ENCODE measurements around the gene TP53BP2. TPM values are rescaled to one million over a fixed set of nuclear protein-coding genes. Genes with fewer than 3 reads are reported as not detected.
"Not testable (repeated sequence)": the region's sequence is repeated elsewhere in the genome, so short reads cannot be mapped to it uniquely, and the experiment has no call there.

TP53BP2 gene
- total RNA-seq, 1 donor from 2014 or later, result 35.1 TPM

- no peak for DNase-seq
Observed at GRCh38 chr1:223853748-223854147, 8.0 kb upstream of the TP53BP2 start.

DNA sequence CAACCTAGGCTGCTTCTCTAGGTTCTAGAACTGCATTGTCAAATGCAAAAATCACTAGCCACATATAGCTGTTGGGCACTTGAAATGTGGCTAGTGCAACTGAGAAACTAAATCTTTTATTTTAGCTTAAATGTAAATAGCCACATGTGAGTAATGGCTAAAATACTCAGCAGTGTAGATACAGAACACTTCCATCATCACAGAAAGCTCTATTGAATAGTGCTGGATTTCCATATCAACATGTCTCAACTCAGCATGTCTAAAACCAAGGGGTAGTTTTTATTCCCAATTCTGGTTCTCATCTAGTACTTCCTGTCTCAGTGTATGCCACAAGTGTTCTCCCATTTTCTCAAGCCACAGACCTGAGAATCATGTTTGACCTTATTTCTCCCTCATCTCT, 7.5 kb upstream of the TP53BP2 start:
- DNase-seq, result no peak

- no peak for DNase-seq
Observed at GRCh38 chr1:223852337-223852736, 6.6 kb upstream of the TP53BP2 start.

DNA sequence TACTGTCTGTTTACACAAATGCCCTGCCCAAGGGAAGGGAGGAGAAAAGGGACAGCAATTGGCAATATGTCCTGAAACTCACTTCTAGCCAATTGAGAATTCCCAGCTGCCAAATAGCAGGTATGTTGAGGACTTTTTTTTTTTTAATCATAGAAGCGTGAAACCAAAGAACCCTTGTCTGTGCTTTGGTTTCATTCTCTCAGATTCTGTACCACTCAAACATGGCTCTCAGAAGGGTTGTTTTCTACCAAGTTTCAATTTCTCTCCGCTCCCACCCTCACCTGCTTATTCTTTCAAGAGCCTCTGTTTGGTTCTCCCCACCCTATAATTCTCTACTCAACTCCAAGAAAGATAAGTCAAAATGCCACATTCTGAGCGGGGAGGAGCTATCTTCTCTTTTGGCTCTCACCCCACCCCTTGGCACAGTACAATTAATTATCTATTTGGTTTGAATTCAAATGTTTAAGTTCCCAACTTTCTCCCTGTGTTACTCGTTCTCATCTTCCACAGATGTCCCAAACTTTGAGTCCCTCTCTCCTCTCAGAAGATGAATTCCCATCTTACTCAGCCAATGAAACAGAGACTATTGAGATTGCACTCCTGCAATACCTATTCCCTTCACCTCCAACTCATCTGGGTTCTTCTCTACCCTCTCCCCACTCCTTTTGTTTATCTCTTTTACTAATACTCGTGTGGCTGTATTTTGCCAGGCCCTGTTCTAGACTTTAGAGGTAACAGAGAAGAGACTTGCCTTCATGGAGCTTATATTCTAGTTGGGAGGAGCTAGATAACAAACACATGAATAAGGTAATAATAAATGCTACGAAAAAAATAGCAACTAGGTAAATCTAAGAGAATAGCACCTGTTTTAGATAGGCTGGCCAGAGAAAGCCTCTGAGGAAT, 3.9 kb upstream of the TP53BP2 start:
- DNase-seq, result no peak

- DNase-seq, result no peak
Observed at GRCh38 chr1:223848536-223848935, 2.8 kb upstream of the TP53BP2 start.

DNA sequence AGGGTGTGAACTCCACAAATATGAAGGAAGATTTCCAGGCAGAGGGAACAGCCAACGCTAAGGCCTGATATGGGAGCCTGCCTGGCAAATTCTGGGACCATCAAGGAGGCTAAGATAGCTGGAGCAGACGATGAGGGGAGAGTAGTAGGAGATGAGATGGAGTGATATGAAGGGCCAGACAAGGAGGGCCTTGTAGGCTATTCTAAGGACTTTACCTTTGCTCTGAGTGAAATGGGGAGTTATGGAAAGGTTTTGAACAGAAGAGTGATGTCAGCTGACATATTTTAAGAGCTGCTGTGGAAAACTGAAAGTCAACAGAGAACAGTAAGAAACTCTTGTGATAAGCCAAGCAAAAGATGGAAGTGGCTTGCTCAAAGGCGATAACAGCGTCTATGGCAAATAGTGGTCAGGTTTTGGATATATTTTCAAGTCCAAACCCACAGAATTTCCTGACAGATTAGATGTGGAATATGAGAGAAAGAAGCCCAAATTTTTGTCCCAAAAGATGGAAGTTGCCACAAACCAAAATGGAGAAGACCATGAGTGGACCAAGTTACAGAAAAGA, 2.1 kb upstream of the TP53BP2 start:
- no peak for DNase-seq

DNA sequence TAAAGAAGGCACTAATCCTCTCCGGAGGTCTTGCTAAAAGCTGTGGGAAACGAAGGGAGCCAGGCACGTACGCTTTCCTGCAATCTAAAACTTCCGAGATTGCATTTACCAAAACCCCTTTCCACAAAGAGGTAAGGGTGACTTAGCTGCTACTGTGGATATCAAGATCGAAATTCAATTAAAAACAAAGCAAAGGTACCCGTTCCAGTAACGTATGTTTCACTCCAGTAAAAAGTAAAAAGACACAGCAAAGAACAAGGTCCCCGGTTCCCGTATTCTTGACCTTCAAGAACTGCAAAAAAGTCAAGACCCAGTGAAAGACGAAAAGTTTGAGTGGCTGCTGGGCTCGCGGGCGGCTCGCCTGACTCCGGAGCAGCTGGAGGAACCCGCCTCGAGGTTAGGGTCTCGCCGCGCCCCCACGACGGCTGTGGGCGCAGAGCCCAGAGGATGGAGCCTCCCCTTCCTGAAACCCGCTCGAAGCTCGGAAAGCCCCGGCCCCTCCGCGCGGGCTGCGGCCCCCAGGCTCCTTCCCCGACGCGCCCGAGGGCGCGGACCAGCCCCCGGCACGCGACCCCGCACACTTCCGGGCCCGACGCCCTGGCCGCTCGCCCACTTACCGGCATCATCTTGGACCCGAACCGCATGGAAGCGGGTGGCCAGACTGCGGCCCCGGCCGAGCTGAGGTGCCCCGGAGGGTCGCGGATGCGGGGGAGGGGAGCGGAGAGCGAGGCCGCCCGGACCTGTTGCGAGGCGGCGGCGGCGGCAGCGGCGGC, 524 bp downstream of the TP53BP2 start:
- DNase-seq, result peak; percentile 83

DNA sequence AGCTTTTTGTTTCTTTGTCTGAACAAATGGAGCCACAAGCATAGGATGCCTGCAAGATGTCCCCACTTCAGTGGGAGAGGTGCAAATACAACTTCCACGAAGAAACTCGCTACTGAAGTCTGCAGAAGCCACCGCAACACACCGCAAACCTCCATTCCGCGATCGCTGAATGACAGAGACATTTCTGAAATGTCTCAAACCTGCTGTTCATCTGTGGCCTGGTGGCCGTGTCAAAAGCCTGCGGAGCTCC, 1.0 kb downstream of the TP53BP2 start:
- DNase-seq, result no peak

GRCh38 chr1:223843934-223844786, 1.6 kb downstream of the TP53BP2 start:
- no peak for DNase-seq

DNA sequence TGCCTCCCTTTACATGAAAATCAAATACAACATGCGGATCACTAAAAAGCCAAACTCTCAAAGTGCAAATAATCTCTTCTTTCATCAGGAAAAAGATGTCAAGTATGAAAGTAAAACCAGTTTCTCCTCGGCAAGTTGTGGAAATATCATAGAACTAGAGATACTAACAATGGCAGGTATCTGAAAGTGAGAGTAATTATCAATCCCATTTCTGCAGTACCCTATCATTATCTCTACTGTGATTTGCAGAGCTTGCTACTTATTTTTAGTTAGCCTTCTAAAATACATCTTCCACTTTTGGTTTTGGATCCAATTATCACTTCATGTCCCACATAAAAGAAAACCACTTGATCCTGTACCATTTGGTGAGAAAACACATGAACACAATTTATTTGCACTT, 3.0 kb downstream of the TP53BP2 start:
- DNase-seq, result no peak

GRCh38 chr1:223841977-223842623, 3.6 kb downstream of the TP53BP2 start:
- not testable (repeated sequence) for DNase-seq

DNA sequence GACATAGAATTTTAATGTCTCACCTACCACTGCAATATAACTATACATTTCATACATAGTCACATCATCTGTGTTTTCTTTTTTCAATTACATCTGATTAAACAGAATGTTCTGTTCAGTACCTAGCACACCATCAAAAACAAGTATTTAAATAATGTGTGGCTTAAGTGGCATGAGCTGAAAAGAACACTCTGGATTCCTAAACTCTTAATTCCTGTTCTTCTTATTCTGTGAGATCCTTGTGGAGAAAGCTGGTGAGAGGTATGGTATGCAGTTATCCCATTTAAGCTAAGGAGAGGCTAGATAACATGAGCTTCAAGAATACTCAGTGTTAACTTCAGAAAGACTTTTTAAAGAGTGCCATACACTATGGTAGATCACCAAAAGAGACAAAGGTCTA, 5.5 kb downstream of the TP53BP2 start:
- no peak for DNase-seq

GRCh38 chr1:223838125-223838854, 7.5 kb downstream of the TP53BP2 start:
- no peak for DNase-seq

DNA sequence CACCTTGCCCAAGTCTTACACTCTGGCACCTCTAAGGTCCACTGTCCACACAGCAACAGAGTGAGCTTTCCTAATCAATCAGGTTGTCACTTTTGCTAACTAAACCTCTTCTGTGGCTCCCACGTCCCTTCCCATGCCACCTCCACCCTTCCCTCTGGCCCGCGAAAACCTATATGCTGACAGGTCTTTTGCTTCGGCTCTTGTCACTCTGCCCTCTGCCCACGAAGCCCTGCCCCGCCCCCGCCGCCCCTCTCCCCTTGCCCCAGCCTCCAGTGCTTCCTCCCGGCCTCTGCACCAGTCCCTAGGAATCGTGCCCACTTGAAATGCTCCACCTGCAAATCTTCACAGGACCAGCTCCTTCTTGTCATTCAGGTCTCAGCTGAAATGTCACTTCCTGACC, 8.1 kb downstream of the TP53BP2 start:
- no peak for DNase-seq

- no peak for DNase-seq
Observed at GRCh38 chr1:223837206-223837605, 8.5 kb downstream of the TP53BP2 start.

- DNase-seq, result no peak
Observed at GRCh38 chr1:223836586-223836985, 9.2 kb downstream of the TP53BP2 start.

DNA sequence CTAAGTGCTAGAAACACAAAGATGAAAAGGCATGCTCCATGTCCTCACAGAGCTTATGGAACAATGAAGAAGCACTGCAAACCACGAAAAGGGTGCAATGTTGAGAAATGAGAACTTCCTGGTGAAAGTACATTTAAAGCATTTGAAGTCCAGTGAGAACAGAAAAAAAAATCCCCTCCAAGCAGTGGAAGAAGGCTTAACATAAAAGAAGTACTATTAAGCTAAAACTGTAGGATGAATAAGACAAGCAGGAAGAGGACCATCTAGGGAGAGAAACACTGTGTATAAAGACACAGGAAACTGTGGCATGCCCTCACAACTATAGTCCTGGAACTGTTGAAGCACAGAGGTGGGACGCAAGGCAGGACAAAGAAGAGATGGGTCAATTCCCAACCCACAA, 10.0 kb downstream of the TP53BP2 start:
- peak; percentile 22 for DNase-seq

GRCh38 chr1:223834660-223835263, 11.0 kb downstream of the TP53BP2 start:
- DNase-seq, result peak; percentile 56

DNA sequence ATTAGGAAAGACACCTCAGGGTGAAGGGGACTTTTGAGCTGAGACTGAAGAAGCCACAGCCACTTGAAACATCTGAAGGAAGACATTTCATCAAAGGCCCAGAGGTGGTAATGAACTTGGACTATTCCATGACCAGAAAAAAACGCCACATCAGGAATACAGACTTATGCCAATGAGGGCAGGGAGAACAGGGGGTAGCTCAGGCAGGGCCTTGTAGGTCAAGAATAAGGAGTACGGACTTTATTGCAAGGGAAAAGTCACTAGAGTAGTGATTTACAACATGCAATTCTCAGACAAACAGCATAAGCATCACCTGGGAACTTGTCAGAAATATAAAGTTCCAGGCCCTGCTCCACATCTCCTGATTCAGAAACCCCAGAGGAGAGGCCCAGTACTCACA, 11.8 kb downstream of the TP53BP2 start:
- no peak for DNase-seq

DNA sequence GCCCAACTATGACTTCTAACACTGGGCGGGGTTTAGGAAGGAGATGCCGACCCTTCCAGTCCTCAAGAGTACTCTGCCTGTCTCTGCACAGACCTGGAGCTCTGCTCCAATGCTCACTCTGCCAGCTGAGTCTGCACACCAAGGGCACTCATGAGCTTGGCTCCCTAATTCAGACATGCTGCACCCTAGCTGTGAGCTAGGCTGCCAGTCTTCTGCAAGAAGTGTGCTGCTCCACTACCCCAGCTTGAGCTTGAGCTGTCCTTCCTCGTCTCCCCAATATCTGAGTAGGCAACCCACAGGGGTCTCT, 13.2 kb downstream of the TP53BP2 start:
- DNase-seq, result no peak

Measured in dermis blood vessel endothelial cell (primary cell).